ENCODE results near the gene CDK6.

Gene CDK6

DNA sequence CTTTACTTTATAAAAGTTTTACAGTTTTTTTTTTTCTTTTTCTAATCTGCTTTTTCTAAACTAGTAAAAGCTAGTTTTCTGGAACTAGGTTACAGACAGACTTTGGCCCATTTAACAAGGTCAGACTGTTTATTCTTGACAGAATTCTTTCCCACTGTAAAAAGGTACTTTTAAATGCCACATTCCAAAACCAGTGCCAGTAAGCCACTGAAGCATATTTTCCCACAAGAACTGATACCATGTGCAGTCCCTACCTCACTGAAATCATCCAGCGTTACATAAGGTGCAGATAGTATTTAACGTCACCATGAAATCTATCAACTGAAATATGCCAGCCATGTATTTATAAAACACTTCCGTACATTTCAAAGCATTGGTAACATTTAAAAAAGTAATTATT, 121.6 kb downstream of the CDK6 start:
- DNase-seq (ENCODE audit: low read depth in 1 of 2, low spot score in 1 of 2), result no peak

DNA sequence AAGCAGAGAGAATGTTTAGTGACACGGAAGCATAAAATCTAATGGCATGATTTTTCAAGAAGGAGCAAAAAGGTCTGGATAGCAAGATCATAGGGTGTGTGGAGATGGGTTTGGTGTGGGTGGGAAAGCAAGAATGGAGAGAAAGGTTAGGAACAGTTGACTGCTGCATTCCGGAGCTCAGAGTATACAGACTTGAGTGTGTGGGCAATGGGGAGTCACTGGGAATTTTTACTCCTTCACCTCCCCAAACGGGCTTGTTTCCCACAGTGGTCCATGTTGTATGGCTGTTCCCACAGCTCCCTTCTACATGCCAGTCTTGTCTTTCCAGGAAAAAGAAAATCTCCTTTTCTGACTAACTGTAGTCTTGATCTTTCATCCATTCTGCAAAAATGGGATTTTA, 122.1 kb downstream of the CDK6 start:
- DNase-seq (ENCODE audit: low read depth in 1 of 2, low spot score in 1 of 2), result no peak

DNA sequence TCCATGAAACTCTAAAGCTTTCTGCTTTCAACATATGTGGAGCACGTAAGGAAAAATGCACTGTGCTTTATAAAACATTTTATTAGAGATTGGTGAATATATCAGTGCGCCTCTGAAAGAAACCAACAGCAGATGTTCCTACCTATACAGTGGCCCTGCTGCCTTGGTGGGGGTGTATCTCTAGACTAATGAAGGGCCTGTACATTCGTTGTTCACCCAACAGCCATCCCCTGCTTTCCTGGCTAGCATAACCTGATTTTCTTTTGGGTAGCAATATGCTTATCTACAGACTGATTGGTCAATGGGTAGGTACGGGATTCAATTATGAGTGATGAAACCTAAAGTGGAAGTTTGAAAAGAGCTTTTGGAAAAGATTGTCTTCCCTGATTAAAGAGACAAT, 126.5 kb downstream of the CDK6 start:
- DNase-seq (ENCODE audit: low read depth in 1 of 2, low spot score in 1 of 2), result no peak

- DNase-seq (ENCODE audit: low read depth in 1 of 2, low spot score in 1 of 2), result no peak
These were observed 127.2 kb downstream of the CDK6 start for GRCh38 chr7:92709150-92709549.

- no peak for DNase-seq (ENCODE audit: low read depth in 1 of 2, low spot score in 1 of 2)
These were observed 128.0 kb downstream of the CDK6 start for GRCh38 chr7:92708111-92709042.

GRCh38 chr7:92707435-92707834, 128.9 kb downstream of the CDK6 start:
- no peak for DNase-seq (ENCODE audit: low read depth in 1 of 2, low spot score in 1 of 2)

DNA sequence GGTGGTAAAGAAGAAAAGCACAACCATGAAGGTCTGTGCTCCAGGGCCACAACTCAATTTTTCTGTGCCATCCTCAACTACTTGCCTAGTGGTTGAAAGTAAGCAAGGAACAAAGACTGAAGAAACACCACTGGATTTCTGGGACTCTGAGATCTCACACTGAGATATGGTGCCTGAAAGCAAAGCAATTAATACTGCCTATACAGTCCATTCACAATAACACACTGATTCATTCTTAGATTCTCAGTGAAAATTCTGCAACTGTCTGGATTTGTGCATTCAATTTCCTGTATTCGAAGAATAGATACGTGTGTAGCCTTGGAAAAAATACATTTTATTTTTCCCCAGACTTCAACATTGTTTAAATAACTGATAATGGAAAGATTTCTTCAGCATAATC, 129.8 kb downstream of the CDK6 start:
- DNase-seq (ENCODE audit: low read depth in 1 of 2, low spot score in 1 of 2), result no peak

DNA sequence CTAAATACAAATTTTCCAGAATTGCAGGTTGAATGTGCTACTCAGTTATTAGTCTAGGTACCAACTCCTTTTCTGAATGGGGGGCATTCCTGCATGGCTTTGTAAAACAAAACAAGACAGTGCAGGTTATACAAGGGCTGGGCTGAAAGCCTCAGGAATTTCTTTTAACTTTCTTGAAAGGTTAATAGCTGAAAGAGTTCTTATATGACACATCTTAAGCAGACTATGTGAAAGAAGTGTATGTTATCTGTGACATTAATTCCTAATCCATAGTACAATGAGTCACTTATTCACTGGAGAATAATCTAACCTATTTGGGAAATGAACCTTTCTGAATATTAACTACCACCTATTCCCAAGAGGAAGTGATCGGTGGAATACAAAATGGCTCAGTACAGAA, 130.5 kb downstream of the CDK6 start:
- no peak for DNase-seq (ENCODE audit: low read depth in 1 of 2, low spot score in 1 of 2)

DNA sequence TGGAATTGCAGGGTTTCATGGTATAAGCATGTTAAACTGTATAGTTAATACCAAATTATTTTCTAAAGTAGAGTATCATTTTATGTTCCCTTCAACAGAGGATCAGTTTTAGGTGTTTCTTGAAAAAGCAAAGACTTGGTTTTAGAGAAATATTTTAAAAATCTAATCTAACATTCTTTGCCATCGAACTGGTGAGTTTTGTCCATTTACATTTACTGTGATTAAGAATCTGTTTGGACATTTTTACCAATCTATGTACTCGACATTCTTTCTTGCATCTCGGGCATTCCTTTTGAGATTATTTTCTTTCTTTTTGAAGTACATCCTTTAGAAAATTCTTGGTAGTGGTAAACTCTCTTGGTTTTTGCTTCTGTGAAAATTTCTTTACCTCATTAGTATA, 131.5 kb downstream of the CDK6 start:
- no peak for DNase-seq (ENCODE audit: low read depth in 1 of 2, low spot score in 1 of 2)

- no peak for DNase-seq (ENCODE audit: low read depth in 1 of 2, low spot score in 1 of 2)
These were observed 133.8 kb downstream of the CDK6 start for GRCh38 chr7:92702535-92702934.

DNA sequence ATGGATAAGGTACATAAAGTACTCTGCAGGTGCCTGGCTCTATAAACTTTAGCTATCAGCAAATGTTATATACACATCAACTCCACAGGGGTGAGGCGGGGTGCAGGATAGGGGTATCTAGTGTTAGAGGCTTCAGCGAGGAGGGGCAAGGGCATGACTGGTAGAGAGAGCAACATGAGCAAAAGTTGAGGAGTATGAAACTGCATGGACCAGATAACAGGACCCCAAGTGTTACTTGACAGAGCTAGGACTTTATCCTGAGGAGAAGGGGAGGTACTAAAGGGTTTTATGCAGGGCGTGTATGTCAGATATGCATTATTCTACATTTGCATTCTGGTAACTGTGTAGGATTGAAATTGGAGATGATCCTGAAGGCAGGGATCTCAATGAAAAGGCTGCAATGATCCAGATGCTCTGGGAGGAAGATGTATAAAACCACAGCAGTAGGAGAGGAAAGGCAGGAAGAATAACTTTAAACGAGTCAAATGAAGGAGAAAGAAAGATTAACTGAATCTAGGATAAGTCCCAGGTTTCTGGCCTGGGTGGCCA, 136.3 kb downstream of the CDK6 start:
- DNase-seq (ENCODE audit: low read depth in 1 of 2, low spot score in 1 of 2), result no peak

DNA sequence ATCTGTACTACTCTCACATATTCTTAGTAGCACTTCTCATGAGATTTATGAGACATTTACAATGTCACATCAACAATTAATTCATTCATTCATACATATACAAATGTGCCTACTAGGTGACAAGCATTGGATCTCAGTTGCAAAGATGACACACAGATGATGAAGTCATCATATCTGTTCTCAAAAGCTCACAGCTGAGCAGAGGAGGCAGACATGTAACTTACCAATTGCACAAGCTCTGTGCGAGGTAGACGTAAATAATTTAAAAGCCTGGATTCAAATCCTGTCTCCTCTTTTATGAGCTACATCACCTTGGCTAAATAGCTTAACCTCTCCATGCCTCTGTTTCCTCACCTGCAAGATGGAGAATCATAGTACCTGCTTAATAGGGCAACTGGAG, 136.8 kb downstream of the CDK6 start:
- DNase-seq (ENCODE audit: low read depth in 1 of 2, low spot score in 1 of 2), result no peak

GRCh38 chr7:92698237-92698841, 138.0 kb downstream of the CDK6 start:
- no peak for DNase-seq (ENCODE audit: low read depth in 1 of 2, low spot score in 1 of 2)

- no peak for DNase-seq (ENCODE audit: low read depth in 1 of 2, low spot score in 1 of 2)
These were observed 139.0 kb downstream of the CDK6 start for GRCh38 chr7:92697414-92697813.

- DNase-seq (ENCODE audit: low read depth in 1 of 2, low spot score in 1 of 2), result no peak
These were observed 139.4 kb downstream of the CDK6 start for GRCh38 chr7:92697012-92697411.

GRCh38 chr7:92696584-92696983, 139.8 kb downstream of the CDK6 start:
- DNase-seq (ENCODE audit: low read depth in 1 of 2, low spot score in 1 of 2), result no peak

DNA sequence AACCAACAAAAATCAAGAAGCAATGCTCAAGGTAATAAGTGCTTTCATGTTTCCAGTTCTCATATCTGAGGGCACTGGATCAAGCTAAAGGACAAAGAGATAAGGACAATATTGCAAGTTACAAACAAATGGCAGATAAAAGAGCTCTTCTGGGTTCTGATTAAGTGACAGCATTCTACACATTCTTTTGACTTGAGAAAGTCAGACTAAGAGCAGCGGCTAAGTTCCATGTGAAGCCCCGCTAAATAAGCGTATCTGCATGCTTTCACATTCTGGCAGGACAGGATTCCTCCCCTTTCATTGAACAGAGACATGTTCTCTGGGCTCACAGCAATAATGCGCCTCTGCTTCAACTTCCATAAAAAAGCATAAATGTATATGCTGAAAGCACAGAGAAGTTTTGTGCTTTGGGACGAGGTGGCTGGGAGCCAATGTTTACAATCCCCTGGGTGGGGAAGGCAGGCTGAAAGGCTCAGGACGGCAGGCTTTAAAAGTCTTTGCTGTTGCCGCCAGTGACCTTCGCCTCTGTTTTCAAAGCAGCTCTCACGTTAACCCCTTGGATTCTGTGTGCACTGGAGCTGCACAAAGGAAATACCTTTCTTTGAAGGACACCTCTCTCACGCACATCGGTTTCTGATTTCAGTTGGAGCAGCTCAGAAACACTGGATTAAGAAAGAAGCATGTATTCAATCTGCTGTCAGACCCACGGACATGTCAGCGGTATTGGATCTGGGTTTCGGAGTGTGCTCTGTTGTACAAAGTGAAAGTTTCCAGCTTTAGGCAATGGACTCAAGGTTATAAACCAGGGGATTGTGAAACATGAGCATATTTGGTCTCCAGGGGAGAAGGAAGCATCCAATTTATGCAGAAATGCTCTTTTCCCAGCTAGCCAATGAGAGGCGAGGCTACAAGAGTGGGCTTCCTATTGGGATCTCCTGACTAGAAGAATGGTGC, 140.8 kb downstream of the CDK6 start:
- DNase-seq (ENCODE audit: low read depth in 1 of 2, low spot score in 1 of 2), result no peak

- DNase-seq (ENCODE audit: low read depth in 1 of 2, low spot score in 1 of 2), result no peak
These were observed 142.2 kb downstream of the CDK6 start for GRCh38 chr7:92694211-92694610.

- no peak for DNase-seq (ENCODE audit: low read depth in 1 of 2, low spot score in 1 of 2)
These were observed 142.9 kb downstream of the CDK6 start for GRCh38 chr7:92693519-92693918.

- no peak for DNase-seq (ENCODE audit: low read depth in 1 of 2, low spot score in 1 of 2)
These were observed 144.8 kb downstream of the CDK6 start for GRCh38 chr7:92691578-92691977.

All from stimulated activated CD4-positive, alpha-beta T cell treated with anti-CD3 and anti-CD28 coated beads, Interleukin-15, amount 100 ng/mL, for 1 hour (primary cell).